Adrenal gland (tissue), 12 donors: ENCODE data around the gene GTF3A. TPM values are rescaled to one million over a fixed set of nuclear protein-coding genes. Genes with fewer than 3 reads are reported as not detected.

Source experiments
- DNase-seq, 7 donors: peaks; one replicate each; pipeline ENCODE4 v3.0.0-alpha.2; 2019 to 2020
- H3K27ac ChIP-seq, 5 donors: fragments of 200-600 bp; sonication (generic) in 4 of 5; 1 replicate in 3 of 5; 2 replicates in 2 of 5; pipeline versions ENCODE4 v1.5.1 to v1.8.0; 2016 to 2020; ENCODE audit warnings: mild to moderate bottlenecking in 1 of 5
- H3K27me3 ChIP-seq: fragments of 200-600 bp; 2 replicates; pipeline ENCODE4 v1.8.0; 2021
- H3K36me3 ChIP-seq, 2 donors: fragments of 200-600 bp; replicated peaks in 1 of 2; 1 replicate in 1 of 2; 2 replicates in 1 of 2; pipeline versions ENCODE4 v1.5.1 to v1.8.0; 2018 to 2022
- H3K4me1 ChIP-seq, 2 donors: fragments of 200-600 bp; replicated peaks in 1 of 2; 1 replicate in 1 of 2; 2 replicates in 1 of 2; pipeline versions ENCODE4 v1.5.1 to v1.8.0; 2018 to 2021
- H3K4me3 ChIP-seq, 4 donors: fragments of 200-600 bp; sonication (generic) in 3 of 4; one replicate each; pipeline ENCODE4 v1.5.1; 2016 to 2018
- H3K9me3 ChIP-seq, 3 donors: fragments of 200-600 bp; sonication (generic) in 1 of 3; replicated peaks in 1 of 3; 1 replicate in 2 of 3; 2 replicates in 1 of 3; pipeline versions ENCODE4 v1.5.1 to v1.8.0; 2016 to 2021
- CTCF ChIP-seq, 6 experiments: fragments of 450-650 bp in 4 of 6; fragments of 200-600 bp in 2 of 6; sonication (generic) in 1 of 6; IDR thresholded peaks; 1 replicate in 5 of 6; 2 replicates in 1 of 6; pipeline versions ENCODE4 v1.5.1 to v1.8.0; 2016 to 2021; ENCODE audit warnings: antibody characterized with exemption in 6 of 6, mild to moderate bottlenecking in 2 of 6, moderate library complexity in 1 of 6
- POLR2A ChIP-seq, 2 donors: fragments of 450-650 bp; IDR thresholded peaks; one replicate each; pipeline ENCODE4 v1.6.1; 2017; ENCODE audit warnings: antibody characterized with exemption in 2 of 2, mild to moderate bottlenecking in 2 of 2, moderate library complexity in 1 of 2
- WGBS, 4 donors: extraction: QIAGEN DNeasy Blood & Tissue Kit in 2 of 4; methylation state at CpG; one replicate each; pipeline versions ENCODE4 v1.1.5 to v1.1.7; 2013 to 2017; 5-methylcytosine and 5-hydroxymethylcytosine counted together
- intact Hi-C, 2 donors: fragments of 100-400 bp; cut with DNase I; formaldehyde crosslinking; loops; one replicate each; pipeline versions ENCODE4 v1.14.1 to v1.15.0; 2022 to 2023
- polyA plus RNA-seq, 3 donors: library from polyadenylated mRNA; stranded (reverse); fragments of 200-250 nt in 2 of 3; fragments of 350-450 nt in 1 of 3; fragmentation: Illumina TruSeq in 1 of 3; extraction: RNeasy Lipid Tissue Mini Kit (QIAGEN cat#74804) in 1 of 3; gene quantifications; one replicate each; pipeline ENCODE4 v1.2.3, GENCODE V29; 2013 to 2014
- small RNA-seq, 2 donors: library from RNA; depleted of rRNA; stranded (forward); fragments of <200 nt; gene quantifications; one replicate each; pipeline ENCODE3, GENCODE V24; 2016
- total RNA-seq, 9 donors: library from RNA; depleted of rRNA in 4 of 9; stranded (reverse); fragments of >200 nt in 4 of 9; fragments of 120-200 nt in 1 of 9; fragmentation: NEBNext Ultra II Directional in 1 of 9; extraction: Animal tissue kit (Norgen Biotek cat#: 25700) in 1 of 9; gene quantifications; one replicate each; pipeline versions ENCODE4 v1.1.0 to v1.2.4, GENCODE V29; 2013 to 2023
- donor health status: healthy with polysubstance abuse.
- donor health status: Bipolar disorder and iron deficiency.
- donor health status: DM: yes; HTN: yes; CAD: no.
- donor health status: DM: no; HTN: no; CAD: no.
- donor health status: DM: no; HTN: no; CAD: no.
- donor health status: DM: yes; HTN: yes; CAD: no.

Gene GTF3A
- total and polyA plus RNA-seq, 12 donors, result 55.2 to 265 (median 115) TPM

GRCh38 chr13:27476943-27477703 is 52.7 kb downstream of the GTF3A start:
- Histone ChIP-seq H3K4me1 (no peaks in the 10 kb centered on the region), H3K27me3 (no peaks in the 10 kb centered on the region)
- 33 to 55% (median 41%) methylated on average over 9 to 10 of the region's 10 CpGs for WGBS, 4 donors

GRCh38 chr13:27481766-27482165 is 57.3 kb downstream of the GTF3A start:
- no peak for TF ChIP-seq POLR2A (IDR thresholded peaks at IDR 0.05)
- TF ChIP-seq CTCF (IDR thresholded peaks at IDR 0.05), result peak in 5 of 6 experiments; percentile 36 to 57 (median 38)
- no peaks in the 10 kb centered on the region for H3K36me3 ChIP-seq
- no peak overlapping the region for H3K4me3 ChIP-seq
- H3K4me1 ChIP-seq, result no peaks in the 10 kb centered on the region
- H3K9me3 ChIP-seq, result no peaks in the 10 kb centered on the region
- peak; percentile 11 to 56 (median 40) for DNase-seq
- no peak overlapping the region for H3K27ac ChIP-seq
- H3K27me3 ChIP-seq, result no peaks in the 10 kb centered on the region
- intact Hi-C loops, result no loop called here
- WGBS, 4 donors, result 23 to 51% (median 25%) methylated on average over 4 to 11 of the region's 11 CpGs

More at GRCh38 chr13:27476943-27477703, 52.7 kb downstream of the GTF3A start:
- no peak overlapping the region for H3K4me3 ChIP-seq
- H3K9me3 ChIP-seq, result no peaks in the 10 kb centered on the region
- H3K36me3 ChIP-seq, result no peaks in the 10 kb centered on the region
- intact Hi-C loops, result no loop called here
- DNase-seq, result no peak
- H3K27ac ChIP-seq, result no peak overlapping the region
- TF ChIP-seq CTCF (IDR thresholded peaks at IDR 0.05), result no peak
- TF ChIP-seq POLR2A (IDR thresholded peaks at IDR 0.05), result no peak

- DNase-seq, result peak in 2 of 7 donors; percentile 9 to 52
- no peaks in the 10 kb centered on the region for H3K36me3 ChIP-seq
- H3K4me1 ChIP-seq, result no peaks in the 10 kb centered on the region
- H3K9me3 ChIP-seq, result no peaks in the 10 kb centered on the region
- no peak overlapping the region for H3K4me3 ChIP-seq
- H3K27ac ChIP-seq, result peak overlapping the region in 1 of 5 donors; percentile 45
- intact Hi-C loops, result no loop called here
- no peaks in the 10 kb centered on the region for H3K27me3 ChIP-seq
- WGBS, 4 donors, result 71 to 73% (median 72%) methylated on average over 7 of the region's 7 CpGs
- TF ChIP-seq POLR2A (IDR thresholded peaks at IDR 0.05) (no peak), CTCF (IDR thresholded peaks at IDR 0.05) (no peak)
These were observed 58.6 kb downstream of the GTF3A start for GRCh38 chr13:27482983-27483382.

- WGBS, 4 donors, result 87 to 94% (median 91%) methylated on average over 10 to 11 of the region's 11 CpGs
- Histone ChIP-seq H3K27me3 (no peaks in the 10 kb centered on the region), H3K36me3 (no peaks in the 10 kb centered on the region), H3K27ac (no peak overlapping the region), H3K9me3 (no peaks in the 10 kb centered on the region), H3K4me3 (no peak overlapping the region), H3K4me1 (no peaks in the 10 kb centered on the region)
- intact Hi-C loops, result no loop called here
- TF ChIP-seq CTCF (IDR thresholded peaks at IDR 0.05), result no peak
- no peak for TF ChIP-seq POLR2A (IDR thresholded peaks at IDR 0.05)
- no peak for DNase-seq
These were observed 59.0 kb downstream of the GTF3A start for GRCh38 chr13:27483421-27483820.

Small RNA genes within 50 kb of the gene (small RNA-seq; reads per million reads assigned to genes)
- gene RNY1P1, result 0 reads per million in 2 donors

Other genes with a start within 250 kb of the GTF3A start
- gene RPL21, start 173.1 kb upstream of the GTF3A start, total RNA-seq, result 1,000 to 10,000 TPM in 1 of 9 donors, 100 to 1,000 TPM in 8; 514 to 1,800 (median 803) TPM
- gene RPL21, start 173.1 kb upstream of the GTF3A start, polyA plus RNA-seq, result 1,000 to 10,000 TPM in 1 of 3 donors, 100 to 1,000 TPM in 2; 400 to 1,726 (median 621) TPM
- gene RASL11A, start 153.8 kb upstream of the GTF3A start, total RNA-seq, result 10 to 100 TPM in 4 of 9 donors, 1 to 10 TPM in 5; 3.4 to 28.4 (median 6.8) TPM
- gene RASL11A, start 153.8 kb upstream of the GTF3A start, polyA plus RNA-seq, result 10 to 100 TPM in 1 of 3 donors, 1 to 10 TPM in 2; 8.9 to 10.3 (median 9.6) TPM
- 100 to 1,000 TPM in 2 of 9 donors, 10 to 100 TPM in 7; 51.9 to 123 (median 78.5) TPM for gene MTIF3, start 25.9 kb downstream of the GTF3A start, total RNA-seq
- 100 to 1,000 TPM in 2 of 3 donors, 10 to 100 TPM in 1; 89.6 to 181 (median 147) TPM for gene MTIF3, start 25.9 kb downstream of the GTF3A start, polyA plus RNA-seq
- 10 to 100 TPM in 8 of 9 donors, 1 to 10 TPM in 1; 9.7 to 26.5 (median 18.7) TPM for gene LNX2, start 195.9 kb downstream of the GTF3A start, total RNA-seq
- 10 to 100 TPM in 1 of 3 donors, 1 to 10 TPM in 2; 2.9 to 17.5 (median 4.9) TPM for gene LNX2, start 195.9 kb downstream of the GTF3A start, polyA plus RNA-seq
- gene POLR1D, start 197.3 kb downstream of the GTF3A start, total RNA-seq, result 100 to 1,000 TPM in 8 of 9 donors, 10 to 100 TPM in 1; 81.5 to 369 (median 179) TPM
- 100 to 1,000 TPM; 148 to 188 (median 173) TPM for gene POLR1D, start 197.3 kb downstream of the GTF3A start, polyA plus RNA-seq